Caco-2 (cell line): ENCODE measurements around the gene MEF2D. TPM values are rescaled to one million over a fixed set of nuclear protein-coding genes. Genes with fewer than 3 reads are reported as not detected.

Experiments used
- BruUV-seq: library from RNA; stranded (reverse); fragments of 400-500 nt; replicated peaks from 2 replicates; lab custom pipeline; 2021; lab: Mats Ljungman, UMichigan
- CTCF ChIA-PET: fragments of 300-600 bp; sonication (Branson Sonifier 250); formaldehyde crosslinking; loops from one replicate; lab custom pipeline; 2022; ENCODE audit warnings: antibody characterized with exemption; lab: Charles Lee
- POLR2A ChIA-PET: fragments of 300-600 bp; sonication (Branson Sonifier 250); formaldehyde crosslinking; loops from one replicate; lab custom pipeline; 2022; ENCODE audit warnings: antibody characterized with exemption; lab: Charles Lee
- DNase-seq, 2 experiments: peaks; one replicate each; pipeline versions ENCODE4 v3.0.0 to v3.0.0-alpha.2; 2020 to 2022
- H3K27me3 ChIP-seq: replicated peaks from 2 replicates; pipeline ENCODE4 v1.6.0; 2011; ENCODE audit warnings: low read length; ENCODE audit not compliant: control insufficient read depth, insufficient read depth
- H3K36me3 ChIP-seq: 2 replicates; pipeline ENCODE4 v1.5.1; 2011; ENCODE audit warnings: low read length; ENCODE audit not compliant: control insufficient read depth, insufficient read depth
- H3K4me1 ChIP-seq: fragments of 250-450 bp; sonication (Bioruptor Pico); 2 replicates; pipeline ENCODE4 v1.5.1; 2020; ENCODE audit warnings: mild to moderate bottlenecking
- H3K4me3 ChIP-seq: 2 replicates; pipeline ENCODE4 v1.5.1; 2011; ENCODE audit warnings: low read depth, mild to moderate bottlenecking, control low read depth, low read length
- H3K9me3 ChIP-seq: fragments of 250-450 bp; sonication (Bioruptor Pico); 2 replicates; pipeline ENCODE4 v1.5.1; 2020; ENCODE audit warnings: mild to moderate bottlenecking, moderate library complexity
- H3K27ac Mint-ChIP-seq: one replicate; pipeline ENCODE4 v1.8.0; 2022; ENCODE audit warnings: mixed read lengths; ENCODE audit not compliant: unreplicated experiment
- H3K27me3 Mint-ChIP-seq: one replicate; pipeline ENCODE4 v1.8.0; 2022; ENCODE audit warnings: mixed read lengths; ENCODE audit not compliant: insufficient read depth, unreplicated experiment
- H3K36me3 Mint-ChIP-seq: one replicate; pipeline ENCODE4 v1.8.0; 2022; ENCODE audit warnings: mild to moderate bottlenecking, mixed read lengths; ENCODE audit not compliant: insufficient read depth, unreplicated experiment
- H3K4me1 Mint-ChIP-seq: one replicate; pipeline ENCODE4 v1.8.0; 2022; ENCODE audit warnings: low read depth, mixed read lengths; ENCODE audit not compliant: unreplicated experiment
- H3K4me3 Mint-ChIP-seq: one replicate; pipeline ENCODE4 v1.8.0; 2022; ENCODE audit warnings: mild to moderate bottlenecking, moderate library complexity, mixed read lengths; ENCODE audit not compliant: unreplicated experiment
- H3K9me3 Mint-ChIP-seq: one replicate; pipeline ENCODE4 v1.8.0; 2022; ENCODE audit warnings: mixed read lengths; ENCODE audit not compliant: unreplicated experiment
- intact Hi-C: fragments of 100-400 bp; cut with micrococcal nuclease; formaldehyde crosslinking; loops from one replicate; pipeline ENCODE4 v1.10.0; 2022; ENCODE audit not compliant: unreplicated experiment
- total RNA-seq: library from RNA; stranded (reverse); gene quantifications from 2 replicates; pipeline ENCODE4 v1.2.3, GENCODE V29; 2022
- TF ChIP-seq, protein P1 (sequence below), 2 experiments: fragments of 200-600 bp in 1 of 2; IDR thresholded peaks; 1 replicate in 1 of 2; 2 replicates in 1 of 2; pipeline versions ENCODE4 v1.5.1 to v1.8.0; 2011 to 2022; ENCODE audit warnings: antibody characterized with exemption in 1 of 2, control low read depth in 1 of 2, inconsistent platforms in 1 of 2, low read depth in 1 of 2, low read length in 1 of 2, mild to moderate bottlenecking in 1 of 2, moderate library complexity in 1 of 2; ENCODE audit not compliant: insufficient read depth in 1 of 2, severe bottlenecking in 1 of 2, unreplicated experiment in 1 of 2

MEF2D gene
- total RNA-seq, 1 experiment from 2014 or later, result 18.6 TPM

DNA sequence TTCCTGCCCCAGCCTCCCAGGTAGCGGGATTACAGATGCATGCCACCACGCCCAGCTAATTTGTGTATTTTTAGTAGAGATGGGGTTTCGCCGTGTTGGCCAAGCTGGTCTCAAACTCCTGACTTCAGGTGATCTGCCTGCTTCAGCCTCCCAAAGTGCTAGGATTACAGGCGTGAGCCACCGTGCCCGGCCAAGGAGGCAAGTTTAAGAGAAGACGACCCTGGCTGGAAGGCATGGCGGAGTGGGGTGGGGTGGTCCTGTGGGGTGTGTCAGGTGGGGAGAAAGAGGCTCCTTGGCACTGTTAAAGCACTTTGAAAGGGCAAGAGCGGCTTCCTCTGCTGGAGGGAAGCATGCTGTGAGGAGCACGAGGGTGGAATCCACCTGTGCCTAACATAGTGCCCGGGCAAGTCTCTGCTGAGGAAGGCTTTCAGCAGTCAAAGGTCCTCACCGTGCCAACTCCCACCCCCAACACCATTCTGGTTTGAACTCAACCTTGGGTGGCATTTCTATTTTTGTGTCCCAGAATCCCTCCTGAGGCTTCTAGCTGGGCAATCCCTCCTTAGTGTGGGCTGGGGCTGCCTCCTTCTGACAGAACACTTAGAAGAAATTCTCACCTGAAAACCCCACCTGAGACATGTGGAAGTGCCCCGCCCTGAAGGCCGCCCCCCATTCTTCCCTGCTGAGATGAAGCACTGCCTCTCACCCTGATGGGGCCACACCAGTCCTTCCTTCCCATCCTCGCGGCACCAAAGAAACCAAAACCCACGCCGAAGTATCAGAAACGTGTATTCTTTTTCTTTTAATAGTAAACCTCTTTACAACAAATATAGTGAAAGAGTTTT, 37.4 kb downstream of the MEF2D start:
- H3K4me1 Mint-ChIP-seq, result no peaks in the 10 kb centered on the region
- ChIA-PET POLR2A (no interaction called here), CTCF (no interaction called here)
- H3K36me3 Mint-ChIP-seq, result no peaks in the 10 kb centered on the region
- DNase-seq, result no peak
- Histone ChIP-seq H3K36me3 (0 out of 2 replicates have a peak, but pooled peaks cover 1% of the 10 kb centered on the region), H3K27me3 (no peaks in the 10 kb centered on the region), H3K9me3 (no peaks in the 10 kb centered on the region), H3K4me3 (no peak overlapping the region), H3K4me1 (peaks cover under 1% of the 10 kb centered on the region; the same call in 1 of the 2 replicates)
- no peak overlapping the region for H3K27ac Mint-ChIP-seq
- H3K9me3 Mint-ChIP-seq, result no peaks in the 10 kb centered on the region
- TF ChIP-seq, protein P1, sequence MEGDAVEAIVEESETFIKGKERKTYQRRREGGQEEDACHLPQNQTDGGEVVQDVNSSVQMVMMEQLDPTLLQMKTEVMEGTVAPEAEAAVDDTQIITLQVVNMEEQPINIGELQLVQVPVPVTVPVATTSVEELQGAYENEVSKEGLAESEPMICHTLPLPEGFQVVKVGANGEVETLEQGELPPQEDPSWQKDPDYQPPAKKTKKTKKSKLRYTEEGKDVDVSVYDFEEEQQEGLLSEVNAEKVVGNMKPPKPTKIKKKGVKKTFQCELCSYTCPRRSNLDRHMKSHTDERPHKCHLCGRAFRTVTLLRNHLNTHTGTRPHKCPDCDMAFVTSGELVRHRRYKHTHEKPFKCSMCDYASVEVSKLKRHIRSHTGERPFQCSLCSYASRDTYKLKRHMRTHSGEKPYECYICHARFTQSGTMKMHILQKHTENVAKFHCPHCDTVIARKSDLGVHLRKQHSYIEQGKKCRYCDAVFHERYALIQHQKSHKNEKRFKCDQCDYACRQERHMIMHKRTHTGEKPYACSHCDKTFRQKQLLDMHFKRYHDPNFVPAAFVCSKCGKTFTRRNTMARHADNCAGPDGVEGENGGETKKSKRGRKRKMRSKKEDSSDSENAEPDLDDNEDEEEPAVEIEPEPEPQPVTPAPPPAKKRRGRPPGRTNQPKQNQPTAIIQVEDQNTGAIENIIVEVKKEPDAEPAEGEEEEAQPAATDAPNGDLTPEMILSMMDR (IDR thresholded peaks at IDR 0.05; ENCODE audit: insufficient read depth in 1 of 2, low read depth in 1 of 2, low read length in 1 of 2, severe bottlenecking in 1 of 2, unreplicated experiment in 1 of 2), result no peak
- BruUV-seq, result no TSS peak
- H3K27me3 Mint-ChIP-seq, result no peaks in the 10 kb centered on the region
- no peak overlapping the region for H3K4me3 Mint-ChIP-seq
- intact Hi-C loops, result no loop called here

DNA sequence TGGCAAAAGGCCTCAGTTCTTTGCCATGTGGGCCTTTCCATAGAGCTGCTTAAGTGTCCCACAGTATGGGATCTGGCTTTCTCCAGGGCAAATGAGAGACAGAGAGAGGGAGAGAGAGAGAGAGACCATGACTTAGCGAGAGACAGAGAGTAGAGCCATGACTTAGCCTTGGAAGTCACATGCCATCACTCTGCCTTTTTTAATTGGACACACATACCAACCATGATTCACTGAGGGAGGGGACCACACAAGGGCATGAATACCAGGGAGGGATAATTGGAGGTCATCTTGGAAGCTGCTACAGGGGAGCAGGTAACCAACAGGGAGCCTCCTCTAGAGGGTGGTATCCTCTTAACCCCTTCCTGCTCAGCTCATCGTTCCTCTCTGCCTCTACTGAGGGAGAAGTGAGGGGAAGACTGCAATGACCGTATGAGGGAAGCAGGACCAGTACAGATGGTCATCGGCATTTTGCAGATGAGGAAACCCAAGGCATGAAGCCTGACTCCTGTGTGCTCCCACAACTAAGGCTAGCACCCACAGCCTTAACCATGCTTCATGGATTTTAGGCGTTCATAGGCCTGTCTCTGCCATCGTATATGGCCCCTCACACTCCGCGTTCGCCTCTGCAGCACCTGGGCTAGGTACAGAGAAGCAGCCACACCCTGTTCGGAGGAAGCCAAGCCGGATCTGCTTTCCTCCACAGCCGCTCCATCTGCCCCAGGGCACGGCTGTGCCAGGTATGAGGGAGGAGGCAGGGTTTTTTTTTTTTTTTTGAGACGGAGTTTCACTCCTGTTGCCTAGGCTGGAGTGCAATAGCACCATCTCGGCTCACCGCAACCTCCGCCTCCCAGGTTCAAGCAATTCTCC, 38.6 kb downstream of the MEF2D start:
- Histone ChIP-seq H3K9me3 (no peaks in the 10 kb centered on the region), H3K27me3 (no peaks in the 10 kb centered on the region), H3K36me3 (0 out of 2 replicates have a peak, but pooled peaks cover 1% of the 10 kb centered on the region), H3K4me3 (no peak overlapping the region), H3K4me1 (peaks cover 7% of the 10 kb centered on the region)
- Mint-ChIP-seq H3K27me3 (no peaks in the 10 kb centered on the region), H3K36me3 (peaks cover 9% of the 10 kb centered on the region), H3K9me3 (no peaks in the 10 kb centered on the region), H3K4me1 (no peaks in the 10 kb centered on the region), H3K27ac (no peak overlapping the region), H3K4me3 (no peak overlapping the region)
- ChIA-PET CTCF (no interaction called here), POLR2A (no interaction called here)
- intact Hi-C loops, result no loop called here
- no peak for DNase-seq
- no TSS peak for BruUV-seq
- TF ChIP-seq, protein P1 (IDR thresholded peaks at IDR 0.05; ENCODE audit: insufficient read depth in 1 of 2, low read depth in 1 of 2, low read length in 1 of 2, severe bottlenecking in 1 of 2, unreplicated experiment in 1 of 2), result no peak

DNA sequence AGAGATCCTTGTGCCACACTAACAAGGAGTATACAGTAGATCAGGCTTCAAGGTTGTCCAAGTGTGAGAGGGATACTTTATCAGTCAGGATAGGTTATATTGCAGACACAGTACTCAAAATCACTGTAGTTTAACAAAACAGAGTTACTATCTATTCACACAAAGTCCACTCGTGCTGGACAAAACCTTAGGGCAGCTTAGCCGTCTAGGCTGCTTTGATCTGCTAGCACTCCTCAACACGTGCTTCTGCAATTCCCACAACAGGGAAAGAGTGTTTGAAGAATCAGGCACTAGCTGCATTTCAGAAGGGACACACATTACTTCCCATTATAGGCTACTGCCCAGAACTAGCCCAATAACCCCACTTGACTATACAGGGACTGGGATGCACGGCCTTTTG, 39.5 kb downstream of the MEF2D start:
- no peaks in the 10 kb centered on the region for H3K9me3 ChIP-seq
- POLR2A ChIA-PET, result no interaction called here
- no TSS peak for BruUV-seq
- H3K27me3 ChIP-seq, result no peaks in the 10 kb centered on the region
- Mint-ChIP-seq H3K27me3 (no peaks in the 10 kb centered on the region), H3K4me1 (no peaks in the 10 kb centered on the region), H3K27ac (no peak overlapping the region), H3K9me3 (no peaks in the 10 kb centered on the region), H3K36me3 (peaks cover 17% of the 10 kb centered on the region), H3K4me3 (no peak overlapping the region)
- H3K36me3 ChIP-seq, result 0 out of 2 replicates have a peak, but pooled peaks cover 1% of the 10 kb centered on the region
- CTCF ChIA-PET, result no interaction called here
- DNase-seq, result no peak
- TF ChIP-seq, protein P1 (IDR thresholded peaks at IDR 0.05; ENCODE audit: insufficient read depth in 1 of 2, low read depth in 1 of 2, low read length in 1 of 2, severe bottlenecking in 1 of 2, unreplicated experiment in 1 of 2), result no peak
- intact Hi-C loops, result no loop called here
- H3K4me1 ChIP-seq, result peaks cover 9% of the 10 kb centered on the region
- H3K4me3 ChIP-seq, result no peak overlapping the region
